SU-DHL-6 (cell line): ENCODE measurements around the gene SLC38A6.
A peak's percentile ranks its signal among the peaks of the same experiment; 100 is the strongest.

Source experiments
- H2AFZ ChIP-seq: fragments of 200-600 bp; sonication (generic); 2 replicates; pipeline ENCODE4 v1.6.1; 2014; ENCODE audit warnings: low read depth, mild to moderate bottlenecking, moderate library complexity, mixed read lengths, antibody characterized with exemption, low read length; ENCODE audit not compliant: severe bottlenecking
- H3F3A ChIP-seq: fragments of 200-600 bp; shearing (Covaris generic); 2 replicates; pipeline ENCODE4 v1.6.0; 2016; ENCODE audit warnings: antibody characterized with exemption, mild to moderate bottlenecking; ENCODE audit not compliant: insufficient read depth
- H3K27ac ChIP-seq: fragments of 200-600 bp; sonication (generic); 2 replicates; pipeline ENCODE4 v1.5.1; 2016; ENCODE audit warnings: low read depth, mild to moderate bottlenecking, low read length, moderate library complexity, mixed read lengths
- H3K27me3 ChIP-seq: fragments of 200-600 bp; sonication (generic), shearing (Covaris generic); 2 replicates; pipeline ENCODE4 v1.6.0; 2014; ENCODE audit warnings: mild to moderate bottlenecking, low read length
- H3K36me3 ChIP-seq: fragments of 200-600 bp; sonication (generic); 2 replicates; pipeline ENCODE4 v1.6.1; 2014; ENCODE audit warnings: mild to moderate bottlenecking, low read length, mixed read lengths
- H3K4me2 ChIP-seq: fragments of 300-600, 200-600 bp; shearing (Covaris generic), sonication (generic); 2 replicates; pipeline ENCODE4 v1.6.0; 2014; ENCODE audit warnings: low read length, low read depth, mild to moderate bottlenecking; ENCODE audit not compliant: poor library complexity, severe bottlenecking
- H3K4me3 ChIP-seq: fragments of 200-600 bp; sonication (generic); 2 replicates; pipeline ENCODE4 v1.5.1; 2014; ENCODE audit warnings: antibody characterized with exemption, low read length, mild to moderate bottlenecking, mixed read lengths; ENCODE audit not compliant: insufficient read depth, poor library complexity, severe bottlenecking
- H3K79me2 ChIP-seq: fragments of 200-600 bp; sonication (generic); 2 replicates; pipeline ENCODE4 v1.6.1; 2014; ENCODE audit warnings: mild to moderate bottlenecking, low read length, moderate library complexity; ENCODE audit not compliant: insufficient read depth
- H3K9ac ChIP-seq: fragments of 200-600 bp; sonication (generic); 2 replicates; pipeline ENCODE4 v1.7.0; 2014; ENCODE audit warnings: mild to moderate bottlenecking, low read length
- H3K9me2 ChIP-seq: fragments of 200-600 bp; sonication (generic); replicated peaks from 2 replicates; pipeline ENCODE4 v1.6.1; 2014; ENCODE audit warnings: low read length; ENCODE audit not compliant: insufficient read depth
- H3K9me3 ChIP-seq: fragments of 200-600 bp; sonication (generic); 2 replicates; pipeline ENCODE4 v1.6.1; 2014; ENCODE audit warnings: low read length, mixed read lengths; ENCODE audit not compliant: insufficient read depth
- H4K20me1 ChIP-seq: fragments of 200-600 bp; sonication (generic); 2 replicates; pipeline ENCODE4 v1.6.1; 2014; ENCODE audit warnings: low read depth, mild to moderate bottlenecking, antibody characterized with exemption, low read length, moderate library complexity, mixed read lengths
- CTCF ChIP-seq: fragments of 200-600 bp; sonication (generic); IDR thresholded peaks from one replicate; pipeline ENCODE4 v1.5.1; 2017; ENCODE audit warnings: antibody characterized with exemption, mild to moderate bottlenecking, low read length, moderate library complexity; ENCODE audit not compliant: insufficient read depth, poor library complexity, severe bottlenecking
- EZH2phosphoT487 ChIP-seq: fragments of 200-600 bp; sonication (generic), shearing (Covaris generic); conservative IDR thresholded peaks from 2 replicates; pipeline ENCODE4 v1.6.1; 2018; ENCODE audit warnings: mild to moderate bottlenecking, antibody characterized with exemption, low read length, moderate library complexity, mixed read lengths

Gene SLC38A6

GRCh38 chr14:61074852-61075251 lies 93.8 kb downstream of the SLC38A6 start:
- no peaks in the 10 kb centered on the region for H3K9me2 ChIP-seq
- H3K9ac ChIP-seq: no peak overlapping the region
- H3K9me3 ChIP-seq: no peaks in the 10 kb centered on the region
- no peak overlapping the region for H3K4me2 ChIP-seq
- no peaks in the 10 kb centered on the region for H4K20me1 ChIP-seq
- no peak overlapping the region for H3K27ac ChIP-seq
- H3K79me2 ChIP-seq: no peaks in the 10 kb centered on the region
- no peaks in the 10 kb centered on the region for H3F3A ChIP-seq
- H3K36me3 ChIP-seq: no peaks in the 10 kb centered on the region
- H3K4me3 ChIP-seq: no peak overlapping the region
- no peak overlapping the region for H2AFZ ChIP-seq
- no peak for TF ChIP-seq EZH2phosphoT487
- no peak for TF ChIP-seq CTCF
- H3K27me3 ChIP-seq: no peaks in the 10 kb centered on the region

GRCh38 chr14:61076556-61076955 lies 95.5 kb downstream of the SLC38A6 start:
- TF ChIP-seq CTCF (no peak), EZH2phosphoT487 (no peak)
- no peaks in the 10 kb centered on the region for H3K36me3 ChIP-seq

GRCh38 chr14:61077437-61077836 lies 96.4 kb downstream of the SLC38A6 start:
- peak overlapping the region; percentile 25; the same call in 1 of the 2 replicates for H3K27ac ChIP-seq
- TF ChIP-seq EZH2phosphoT487: no peak
- TF ChIP-seq CTCF: no peak
- H3F3A ChIP-seq: no peaks in the 10 kb centered on the region
- H3K79me2 ChIP-seq: no peaks in the 10 kb centered on the region
- no peaks in the 10 kb centered on the region for H3K36me3 ChIP-seq
- H3K4me3 ChIP-seq: no peak overlapping the region
- H3K27me3 ChIP-seq: no peaks in the 10 kb centered on the region
- no peaks in the 10 kb centered on the region for H3K9me3 ChIP-seq
- H2AFZ ChIP-seq: no peak overlapping the region
- no peaks in the 10 kb centered on the region for H4K20me1 ChIP-seq
- no peak overlapping the region for H3K9ac ChIP-seq
- H3K4me2 ChIP-seq: no peak overlapping the region
- no peaks in the 10 kb centered on the region for H3K9me2 ChIP-seq

More at GRCh38 chr14:61076556-61076955, 95.5 kb downstream of the SLC38A6 start:
- Histone ChIP-seq H2AFZ (no peak overlapping the region), H3K9me3 (no peaks in the 10 kb centered on the region), H3F3A (no peaks in the 10 kb centered on the region), H3K9me2 (no peaks in the 10 kb centered on the region), H3K79me2 (no peaks in the 10 kb centered on the region), H3K4me2 (no peak overlapping the region), H3K27me3 (no peaks in the 10 kb centered on the region), H3K9ac (no peak overlapping the region), H4K20me1 (no peaks in the 10 kb centered on the region), H3K27ac (no peak overlapping the region; the same call in 1 of the 2 replicates), H3K4me3 (no peak overlapping the region)
